CD4-positive, alpha-beta T cell (primary cell): ENCODE measurements around the gene SDHA. TPM values are rescaled to one million over a fixed set of nuclear protein-coding genes. Genes with fewer than 3 reads are reported as not detected.
"Not testable (repeated sequence)": the region's sequence is repeated elsewhere in the genome, so short reads cannot be mapped to it uniquely, and the experiment has no call there.

Source experiments
- ATAC-seq: fragments of 200-7000 bp; cut with Tn5 transposase; one replicate; pipeline ENCODE4 v1.10.0; 2022; ENCODE audit warnings: mild to moderate bottlenecking; ENCODE audit not compliant: poor library complexity
- CTCF ChIA-PET: fragments of 350-600 bp; sonication (Branson Sonifier 250); formaldehyde crosslinking; loops from one replicate; lab custom pipeline; 2021; ENCODE audit warnings: antibody characterized with exemption, inconsistent platforms; lab: Charles Lee
- POLR2A ChIA-PET: fragments of 350-600 bp; sonication (Branson Sonifier 250); formaldehyde crosslinking; loops from one replicate; lab custom pipeline; 2021; ENCODE audit warnings: antibody characterized with exemption, inconsistent platforms; lab: Charles Lee
- DNase-seq, 14 experiments: peaks; one replicate each; pipeline ENCODE4 v3.0.0-alpha.2; 2013 to 2020; ENCODE audit warnings: mixed read lengths in 2 of 14
- H3K27ac ChIP-seq, 2 donors: one replicate each; pipeline versions ENCODE4 v1.5.1 to v1.7.0; 2013; ENCODE audit warnings: low read length in 2 of 2, low read depth in 1 of 2, mild to moderate bottlenecking in 1 of 2
- H3K27me3 ChIP-seq, 2 experiments: 1 replicate in 1 of 2; 2 replicates in 1 of 2; pipeline versions ENCODE4 v1.6.1 to v1.7.0; 2013; ENCODE audit warnings: low read length in 2 of 2, control low read depth in 1 of 2, mild to moderate bottlenecking in 1 of 2, moderate library complexity in 1 of 2; ENCODE audit not compliant: insufficient read depth in 2 of 2, control insufficient read depth in 1 of 2
- H3K36me3 ChIP-seq: one replicate; pipeline ENCODE4 v1.6.1; 2013; ENCODE audit warnings: low read length, control low read depth; ENCODE audit not compliant: insufficient read depth
- H3K4me1 ChIP-seq: one replicate; pipeline ENCODE4 v1.6.1; 2013; ENCODE audit warnings: low read length, control low read depth; ENCODE audit not compliant: insufficient read depth
- H3K4me3 ChIP-seq: one replicate; pipeline ENCODE4 v1.5.1; 2013; ENCODE audit warnings: mild to moderate bottlenecking, low read length, moderate library complexity
- H3K9me3 ChIP-seq, 2 experiments: 1 replicate in 1 of 2; 2 replicates in 1 of 2; pipeline versions ENCODE4 v1.6.1 to v1.7.0; 2013; ENCODE audit warnings: low read length in 2 of 2, mild to moderate bottlenecking in 2 of 2, control low read depth in 1 of 2, moderate library complexity in 1 of 2; ENCODE audit not compliant: control insufficient read depth in 1 of 2, insufficient read depth in 1 of 2
- H3K27ac Mint-ChIP-seq: one replicate; pipeline ENCODE4 v1.8.0; 2020; ENCODE audit warnings: mixed read lengths
- H3K27me3 Mint-ChIP-seq: one replicate; pipeline ENCODE4 v1.8.0; 2021; ENCODE audit warnings: mixed read lengths
- H3K36me3 Mint-ChIP-seq: one replicate; pipeline ENCODE4 v1.8.0; 2021; ENCODE audit warnings: low read depth, mixed read lengths
- H3K4me1 Mint-ChIP-seq: one replicate; pipeline ENCODE4 v1.8.0; 2021; ENCODE audit warnings: low read depth, mixed read lengths
- H3K4me3 Mint-ChIP-seq: one replicate; pipeline ENCODE4 v1.8.0; 2020; ENCODE audit warnings: mild to moderate bottlenecking, mixed read lengths
- H3K9me3 Mint-ChIP-seq: one replicate; pipeline ENCODE4 v1.8.0; 2020; ENCODE audit warnings: mixed read lengths
- CTCF ChIP-seq: fragments of 200-600 bp; IDR thresholded peaks from one replicate; pipeline ENCODE4 v1.8.0; 2022; ENCODE audit warnings: antibody characterized with exemption, mild to moderate bottlenecking
- intact Hi-C, 2 experiments: fragments of 100-400 bp; cut with DNase I in 1 of 2; cut with micrococcal nuclease in 1 of 2; formaldehyde crosslinking; loops; one replicate each; pipeline versions ENCODE4 v1.15.1 to v1.9.0; 2023 to 2025; cut with DNase I, micrococcal nuclease
- total RNA-seq, 174 experiments: library from RNA in 2 of 174; stranded (reverse) in 2 of 174; gene quantifications; one replicate each; pipeline ENCODE4 v1.2.3 and lab custom pipeline; 2021 to 2026

SDHA gene
- total RNA-seq, 2 experiments from 2014 or later, result 244 to 245 TPM

- Histone ChIP-seq H3K4me3 (no peak overlapping the region), H3K27ac (no peak overlapping the region), H3K4me1 (peaks cover 5% of the 10 kb centered on the region), H3K9me3 (no peaks in the 10 kb centered on the region), H3K27me3 (no peaks in the 10 kb centered on the region), H3K36me3 (peaks cover 42% of the 10 kb centered on the region)
- Mint-ChIP-seq H3K36me3 (peaks cover 57% of the 10 kb centered on the region), H3K4me1 (peaks cover 23% of the 10 kb centered on the region), H3K27me3 (no peaks in the 10 kb centered on the region), H3K27ac (no peak overlapping the region), H3K4me3 (peak overlapping the region; percentile 23), H3K9me3 (no peaks in the 10 kb centered on the region)
- POLR2A ChIA-PET, result interaction anchor here (1.1 kb wide), 1 partner anchor 10 kb away, joined by 3 read pairs; the partner anchor contains the start of genes CCDC127 and SDHA
- DNase-seq (no peak), ATAC-seq (no peak)
- CTCF ChIA-PET, result no interaction called here
- intact Hi-C loops, result no loop called here
- no peak for TF ChIP-seq CTCF
Measured at GRCh38 chr5:208449-209114, 9.5 kb upstream of the SDHA start.

GRCh38 chr5:213803-214395 is 4.2 kb upstream of the SDHA start:
- Histone ChIP-seq H3K27ac (no peak overlapping the region), H3K27me3 (no peaks in the 10 kb centered on the region), H3K4me1 (peaks cover 28% of the 10 kb centered on the region), H3K36me3 (peaks cover 15% of the 10 kb centered on the region), H3K9me3 (no peaks in the 10 kb centered on the region), H3K4me3 (no peak overlapping the region)
- Mint-ChIP-seq H3K27ac (no peak overlapping the region), H3K4me3 (no peak overlapping the region), H3K36me3 (peaks cover 46% of the 10 kb centered on the region), H3K9me3 (no peaks in the 10 kb centered on the region), H3K4me1 (peaks cover 46% of the 10 kb centered on the region), H3K27me3 (no peaks in the 10 kb centered on the region)
- ATAC-seq (no peak), DNase-seq (no peak)
- CTCF ChIA-PET, result no interaction called here
- TF ChIP-seq CTCF, result no peak
- intact Hi-C loops, result loop anchor here in 1 of 2 experiments (10.0 kb wide), 1 partner anchor 231 kb away; the partner anchor contains the start of gene EXOC3
- POLR2A ChIA-PET, result no interaction called here

DNA sequence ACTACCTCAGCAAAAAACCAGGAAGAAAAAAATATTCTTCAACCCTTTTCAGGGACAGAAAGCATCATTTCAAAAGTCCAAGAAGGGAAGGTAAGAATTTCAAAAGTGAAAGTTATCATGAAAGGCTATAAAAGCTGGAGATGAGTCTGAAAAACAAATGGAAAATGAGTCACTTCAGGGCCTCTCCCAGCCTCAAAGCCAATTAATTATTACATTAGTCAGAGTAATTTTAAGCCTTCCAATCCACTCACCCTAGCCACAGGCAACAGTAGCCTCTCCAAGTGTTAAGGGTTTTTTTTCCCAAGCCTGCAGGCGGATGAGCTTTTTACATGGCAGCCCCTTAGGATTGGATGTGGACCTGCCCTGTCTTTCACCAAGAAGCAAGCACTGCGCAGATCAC is 2.9 kb upstream of the SDHA start:
- H3K27me3 Mint-ChIP-seq, H3K27me3 ChIP-seq, DNase-seq, ATAC-seq, H3K4me3 ChIP-seq, H3K9me3 ChIP-seq, H3K27ac ChIP-seq, H3K9me3 Mint-ChIP-seq, POLR2A ChIA-PET, CTCF ChIA-PET: not testable (repeated sequence)
- Mint-ChIP-seq H3K36me3 (peaks cover 52% of the 10 kb centered on the region), H3K4me3 (peak overlapping the region; percentile 78), H3K4me1 (peaks cover 49% of the 10 kb centered on the region), H3K27ac (peak overlapping the region; percentile 33)
- intact Hi-C loops, result loop anchor here in 1 of 2 experiments (10.0 kb wide), 1 partner anchor 230 kb away; the partner anchor contains the start of gene EXOC3
- H3K36me3 ChIP-seq, result peaks cover 15% of the 10 kb centered on the region
- peaks cover 26% of the 10 kb centered on the region for H3K4me1 ChIP-seq

GRCh38 chr5:216076-216475 is 2.0 kb upstream of the SDHA start:
- H3K4me1 Mint-ChIP-seq, result peaks cover 53% of the 10 kb centered on the region
- H3K9me3 ChIP-seq, POLR2A ChIA-PET, ATAC-seq, H3K27ac Mint-ChIP-seq, H3K27me3 Mint-ChIP-seq, H3K27ac ChIP-seq, H3K9me3 Mint-ChIP-seq, H3K27me3 ChIP-seq, H3K4me3 Mint-ChIP-seq, DNase-seq, H3K4me3 ChIP-seq, CTCF ChIA-PET: not testable (repeated sequence)
- Histone ChIP-seq H3K4me1 (peaks cover 32% of the 10 kb centered on the region), H3K36me3 (peaks cover 15% of the 10 kb centered on the region)
- H3K36me3 Mint-ChIP-seq, result peaks cover 51% of the 10 kb centered on the region
- intact Hi-C loops, result loop anchor here in 1 of 2 experiments (10.0 kb wide), 1 partner anchor 229 kb away; the partner anchor contains the start of gene EXOC3
